ENCODE data around the gene MAD1L1. TPM values are rescaled to one million over a fixed set of nuclear protein-coding genes. Genes with fewer than 3 reads are reported as not detected.

MAD1L1 gene
- total and polyA plus RNA-seq, 8 donors: 21.4 to 58.8 (median 22.5) TPM

DNA sequence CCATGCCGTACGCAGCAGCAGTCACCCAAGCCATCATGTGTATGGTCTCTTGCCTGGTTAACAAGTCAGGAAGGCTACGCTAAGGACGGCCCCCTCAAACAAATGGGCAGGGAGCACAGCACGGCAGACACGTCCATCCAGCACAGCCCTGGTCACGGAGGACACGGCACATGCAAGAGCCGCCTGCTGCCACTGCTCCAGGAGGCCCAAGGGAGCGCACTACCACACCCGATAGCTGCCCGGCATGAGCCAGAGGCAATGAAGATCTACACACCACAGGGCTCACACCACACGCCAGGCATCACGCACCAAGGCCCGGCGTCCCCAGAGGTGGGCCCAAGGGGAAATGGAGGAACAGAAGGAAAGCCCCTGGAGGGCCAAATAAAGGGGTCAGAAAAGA, 134.2 kb downstream of the MAD1L1 start:
- no peak for ATAC-seq
- Histone ChIP-seq H3K4me3 (no peak overlapping the region), H3K27ac (no peak overlapping the region), H3K4me1 (peaks cover 0 to 2% of the 10 kb centered on the region in 2 donors), H3K9me3 (no peaks in the 10 kb centered on the region), H3K27me3 (no peaks in the 10 kb centered on the region), H3K36me3 (peaks cover 0 to 10% of the 10 kb centered on the region in 2 donors)
- intact Hi-C loops (cut with DNase I): no loop called here
- no peak for DNase-seq
- TF ChIP-seq, protein P1, sequence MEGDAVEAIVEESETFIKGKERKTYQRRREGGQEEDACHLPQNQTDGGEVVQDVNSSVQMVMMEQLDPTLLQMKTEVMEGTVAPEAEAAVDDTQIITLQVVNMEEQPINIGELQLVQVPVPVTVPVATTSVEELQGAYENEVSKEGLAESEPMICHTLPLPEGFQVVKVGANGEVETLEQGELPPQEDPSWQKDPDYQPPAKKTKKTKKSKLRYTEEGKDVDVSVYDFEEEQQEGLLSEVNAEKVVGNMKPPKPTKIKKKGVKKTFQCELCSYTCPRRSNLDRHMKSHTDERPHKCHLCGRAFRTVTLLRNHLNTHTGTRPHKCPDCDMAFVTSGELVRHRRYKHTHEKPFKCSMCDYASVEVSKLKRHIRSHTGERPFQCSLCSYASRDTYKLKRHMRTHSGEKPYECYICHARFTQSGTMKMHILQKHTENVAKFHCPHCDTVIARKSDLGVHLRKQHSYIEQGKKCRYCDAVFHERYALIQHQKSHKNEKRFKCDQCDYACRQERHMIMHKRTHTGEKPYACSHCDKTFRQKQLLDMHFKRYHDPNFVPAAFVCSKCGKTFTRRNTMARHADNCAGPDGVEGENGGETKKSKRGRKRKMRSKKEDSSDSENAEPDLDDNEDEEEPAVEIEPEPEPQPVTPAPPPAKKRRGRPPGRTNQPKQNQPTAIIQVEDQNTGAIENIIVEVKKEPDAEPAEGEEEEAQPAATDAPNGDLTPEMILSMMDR (IDR thresholded peaks at IDR 0.05): no peak

DNA sequence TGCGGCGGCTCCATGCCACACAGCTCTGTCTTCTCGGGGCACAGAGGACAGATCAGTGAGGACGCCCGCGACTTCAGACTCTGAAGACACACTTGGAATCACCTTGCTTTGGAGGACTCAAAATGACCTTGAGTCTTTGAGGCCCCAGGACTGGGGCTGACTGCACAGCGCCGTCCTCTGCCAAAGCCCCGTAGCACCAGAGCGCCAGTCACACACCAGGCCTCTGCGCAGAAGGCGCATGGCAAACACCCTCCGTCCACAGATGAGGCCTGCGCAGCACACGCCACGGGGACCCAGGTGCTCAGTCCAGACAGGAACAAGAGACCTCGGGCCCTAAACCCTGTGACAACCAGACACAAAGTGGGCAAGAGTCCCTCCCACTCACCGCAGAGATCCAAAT, 134.7 kb downstream of the MAD1L1 start:
- no peak for ATAC-seq

DNA sequence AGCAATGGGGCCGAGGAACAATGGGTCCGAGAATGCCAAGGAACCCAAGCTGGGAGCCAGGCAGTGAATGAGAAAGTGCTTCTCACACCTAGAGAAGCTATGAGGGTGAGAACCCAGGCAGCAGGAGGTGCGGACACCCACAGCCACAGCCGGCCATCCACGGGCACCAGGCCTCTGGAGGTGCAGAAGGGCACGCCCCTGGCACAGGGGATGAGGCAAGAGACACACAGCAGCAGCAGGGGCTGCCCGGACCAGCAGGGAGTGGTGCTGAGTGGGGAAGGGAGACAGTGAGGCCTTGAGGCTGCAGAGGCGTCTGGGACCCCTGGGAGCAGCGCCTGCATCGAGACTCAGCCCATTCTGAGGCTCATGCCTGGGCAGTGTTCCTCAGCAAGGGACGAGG, 135.3 kb downstream of the MAD1L1 start:
- Histone ChIP-seq H3K4me1 (no peaks in the 10 kb centered on the region), H3K27me3 (no peaks in the 10 kb centered on the region), H3K4me3 (no peak overlapping the region), H3K27ac (no peak overlapping the region), H3K36me3 (peaks cover 0 to 9% of the 10 kb centered on the region in 2 donors), H3K9me3 (no peaks in the 10 kb centered on the region)
- no peak for DNase-seq
- TF ChIP-seq, protein P1 (IDR thresholded peaks at IDR 0.05): no peak
- intact Hi-C loops (cut with DNase I): no loop called here
- no peak for ATAC-seq

More for the DNA sequence above, 134.7 kb downstream of the MAD1L1 start:
- intact Hi-C loops (cut with DNase I): no loop called here
- H3K36me3 ChIP-seq: peaks cover 0 to 13% of the 10 kb centered on the region in 2 donors
- TF ChIP-seq, protein P1 (IDR thresholded peaks at IDR 0.05): no peak
- no peak for DNase-seq
- no peaks in the 10 kb centered on the region for H3K27me3 ChIP-seq
- no peaks in the 10 kb centered on the region for H3K9me3 ChIP-seq
- H3K4me1 ChIP-seq: no peaks in the 10 kb centered on the region
- H3K27ac ChIP-seq: no peak overlapping the region
- H3K4me3 ChIP-seq: no peak overlapping the region

DNA sequence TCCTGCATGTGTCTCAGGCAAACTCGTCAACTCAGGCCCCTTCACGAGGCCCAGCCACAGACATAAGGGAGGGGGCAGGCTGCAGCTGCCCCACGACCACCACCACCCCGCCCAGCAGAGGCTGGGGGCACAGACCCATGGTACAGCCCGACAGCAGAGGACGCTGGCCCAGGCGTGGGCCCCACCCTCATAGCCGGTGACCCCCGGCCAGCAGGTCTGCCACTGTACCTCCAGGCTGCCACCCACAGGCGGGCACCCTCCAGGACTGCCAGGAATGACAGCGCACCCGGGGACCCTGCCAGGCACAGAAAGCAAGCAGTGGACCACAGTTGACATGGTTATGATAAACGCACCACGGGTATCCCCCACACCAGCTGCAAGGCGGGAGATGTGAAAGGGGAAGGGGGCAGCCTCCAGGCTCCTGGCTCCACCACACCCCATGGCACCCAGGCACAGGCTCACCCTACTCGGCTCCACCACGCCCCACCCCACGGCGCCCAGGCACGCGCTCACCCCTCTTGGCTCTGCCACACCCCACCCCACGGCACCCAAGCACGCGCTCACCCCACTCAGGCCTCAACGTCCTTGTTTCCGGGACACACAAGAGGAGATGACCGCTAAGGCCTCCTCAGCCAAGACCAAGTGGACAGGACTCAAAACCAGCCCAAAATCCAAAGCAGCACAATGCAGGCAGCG, 135.9 kb downstream of the MAD1L1 start:
- H3K27me3 ChIP-seq: no peaks in the 10 kb centered on the region
- H3K36me3 ChIP-seq: peaks cover 0 to 9% of the 10 kb centered on the region in 2 donors
- no peaks in the 10 kb centered on the region for H3K4me1 ChIP-seq
- TF ChIP-seq, protein P1 (IDR thresholded peaks at IDR 0.05): no peak
- ATAC-seq (peak; percentile 41), DNase-seq (peak in 1 of 4 donors; percentile 66)
- H3K27ac ChIP-seq: no peak overlapping the region
- H3K4me3 ChIP-seq: no peak overlapping the region
- intact Hi-C loops (cut with DNase I): no loop called here
- H3K9me3 ChIP-seq: no peaks in the 10 kb centered on the region

DNA sequence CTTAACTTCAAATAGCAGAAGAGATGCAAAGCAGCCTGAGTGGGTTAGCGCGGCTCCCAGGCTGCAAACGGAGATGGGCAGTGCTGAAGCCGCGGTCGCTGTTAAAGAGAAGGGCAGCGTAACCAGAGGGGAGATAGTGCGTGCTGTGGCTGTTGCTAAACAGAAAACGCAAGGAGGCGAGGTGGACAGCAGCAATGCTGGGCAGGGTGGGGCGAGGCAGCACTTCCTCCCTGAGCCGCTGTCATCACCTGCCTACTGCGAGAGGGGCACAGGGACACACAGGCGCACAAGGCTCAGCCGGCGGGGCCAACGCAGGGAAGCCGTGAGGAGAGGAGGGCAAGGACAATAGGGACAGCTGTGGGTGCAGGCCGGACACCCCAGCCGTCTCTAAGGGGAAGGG, 137.3 kb downstream of the MAD1L1 start:
- TF ChIP-seq, protein P1 (IDR thresholded peaks at IDR 0.05): no peak
- H3K4me1 ChIP-seq: no peaks in the 10 kb centered on the region
- no peak overlapping the region for H3K4me3 ChIP-seq
- DNase-seq (no peak), ATAC-seq (no peak)
- intact Hi-C loops (cut with DNase I): no loop called here
- no peak overlapping the region for H3K27ac ChIP-seq
- peaks cover 0 to 12% of the 10 kb centered on the region in 2 donors for H3K36me3 ChIP-seq
- no peaks in the 10 kb centered on the region for H3K27me3 ChIP-seq
- H3K9me3 ChIP-seq: no peaks in the 10 kb centered on the region

All from left lung (tissue), 10 donors.